HCT116 (cell line): ENCODE measurements around the gene FOXP2. TPM values are rescaled to one million over a fixed set of nuclear protein-coding genes. Genes with fewer than 3 reads are reported as not detected.

Source experiments
- ATAC-seq: fragments of 200-7000 bp; cut with Tn5 transposase; 2 replicates; pipeline ENCODE4 v1.9.1; 2020; ENCODE audit warnings: mild to moderate bottlenecking, moderate library complexity
- BruUV-seq: library from RNA; stranded (reverse); fragments of 400-500 nt; replicated peaks from 2 replicates; lab custom pipeline; 2021; lab: Mats Ljungman, UMichigan
- CTCF ChIA-PET: fragments of 300-600 bp; sonication (Branson Sonifier 250); formaldehyde crosslinking; loops from one replicate; lab custom pipeline; 2021; ENCODE audit warnings: antibody characterized with exemption; lab: Charles Lee
- POLR2A ChIA-PET: fragments of 300-600, 350-600 bp; sonication (Branson Sonifier 250); formaldehyde crosslinking; loops from one replicate; lab custom pipeline; 2021; ENCODE audit warnings: antibody characterized with exemption; lab: Charles Lee
- RAD21 ChIA-PET, 2 experiments: fragments of 300-600 bp; sonication (Branson Sonifier 250); formaldehyde crosslinking; loops; one replicate each; lab custom pipeline; 2023; ENCODE audit warnings: low total read pairs in 2 of 2; ENCODE audit not compliant: uncharacterized antibody in 2 of 2, unreplicated experiment in 2 of 2, low non-redundant PET in 1 of 2; lab: Charles Lee
- DNase-seq: peaks from one replicate; pipeline ENCODE4 v3.0.0-alpha.2; 2010; ENCODE audit warnings: low read depth, low spot score
- H2AFZ ChIP-seq: fragments of 200-600 bp; shearing (Covaris generic), sonication (generic); 2 replicates; pipeline ENCODE4 v1.6.1; 2017; ENCODE audit warnings: low read depth, mixed run types, mixed read lengths, antibody characterized with exemption, low read length; ENCODE audit not compliant: poor library complexity, severe bottlenecking
- H3K27ac ChIP-seq: 2 replicates; pipeline ENCODE4 v1.5.1; 2012; ENCODE audit warnings: low read depth, low read length
- H3K27me3 ChIP-seq: fragments of 200-600 bp; sonication (generic); 2 replicates; pipeline ENCODE4 v1.6.1; 2016; ENCODE audit warnings: mixed run types, low read length, mixed read lengths; ENCODE audit not compliant: insufficient read depth
- H3K36me3 ChIP-seq, 2 experiments: fragments of 200-500 bp in 1 of 2; fragments of 200-600 bp in 1 of 2; sonication (Bioruptor generic) in 1 of 2; sonication (generic) in 1 of 2; 2 replicates each; pipeline versions ENCODE4 v1.5.1 to v1.6.1; 2014 to 2016; ENCODE audit warnings: low read length in 2 of 2, inconsistent platforms in 1 of 2, mixed read lengths in 1 of 2, mixed run types in 1 of 2; ENCODE audit not compliant: insufficient read depth in 2 of 2, control insufficient read depth in 1 of 2
- H3K4me1 ChIP-seq, 2 experiments: fragments of 200-600 bp in 1 of 2; sonication (generic) in 1 of 2; 2 replicates each; pipeline versions ENCODE4 v1.5.1 to v1.6.1; 2012 to 2017; ENCODE audit warnings: low read length in 2 of 2, inconsistent platforms in 1 of 2, mild to moderate bottlenecking in 1 of 2, mixed read lengths in 1 of 2, mixed run types in 1 of 2, moderate library complexity in 1 of 2; ENCODE audit not compliant: insufficient read depth in 2 of 2, control insufficient read depth in 1 of 2
- H3K4me2 ChIP-seq: fragments of 200-600 bp; sonication (generic); 2 replicates; pipeline ENCODE4 v1.6.1; 2017; ENCODE audit warnings: mixed run types, low read length, mixed read lengths
- H3K4me3 ChIP-seq, 2 experiments: fragments of 200-600 bp in 1 of 2; sonication (generic) in 1 of 2; replicated peaks in 1 of 2; 2 replicates each; pipeline ENCODE4 v1.5.1; 2011 to 2016; ENCODE audit warnings: low read length in 2 of 2, control low read depth in 1 of 2, low read depth in 1 of 2, mild to moderate bottlenecking in 1 of 2, mixed read lengths in 1 of 2, mixed run types in 1 of 2
- H3K79me2 ChIP-seq: fragments of 200-600 bp; sonication (generic); 2 replicates; pipeline ENCODE4 v1.6.1; 2017; ENCODE audit warnings: mild to moderate bottlenecking, mixed run types, low read length, moderate library complexity, mixed read lengths; ENCODE audit not compliant: insufficient read depth
- H3K9ac ChIP-seq: fragments of 200-600 bp; sonication (generic); 2 replicates; pipeline ENCODE4 v1.6.1; 2016; ENCODE audit warnings: low read length, mixed read lengths
- H3K9me2 ChIP-seq: fragments of 200-600 bp; sonication (generic), shearing (Covaris generic); 2 replicates; pipeline ENCODE4 v1.6.1; 2017; ENCODE audit warnings: mixed run types, mild to moderate bottlenecking, moderate library complexity; ENCODE audit not compliant: insufficient read depth
- H3K9me3 ChIP-seq, 2 experiments: fragments of 200-500 bp in 1 of 2; fragments of 200-600 bp in 1 of 2; sonication (Bioruptor generic) in 1 of 2; sonication (generic) in 1 of 2; 2 replicates each; pipeline ENCODE4 v1.6.1; 2014 to 2017; ENCODE audit warnings: low read length in 2 of 2, mixed read lengths in 2 of 2, inconsistent platforms in 1 of 2, low read depth in 1 of 2, mild to moderate bottlenecking in 1 of 2, mixed run types in 1 of 2, moderate library complexity in 1 of 2; ENCODE audit not compliant: control insufficient read depth in 1 of 2, insufficient read depth in 1 of 2
- H4K20me1 ChIP-seq: fragments of 200-600 bp; sonication (generic), shearing (Covaris generic); 2 replicates; pipeline ENCODE4 v1.6.1; 2017; ENCODE audit warnings: mixed run types, mild to moderate bottlenecking, moderate library complexity; ENCODE audit not compliant: insufficient read depth
- ATF3 ChIP-seq: IDR thresholded peaks from 2 replicates; pipeline ENCODE4 v1.6.1; 2012
- CBX3 ChIP-seq: IDR thresholded peaks from 2 replicates; pipeline ENCODE4 v1.6.1; 2012; ENCODE audit warnings: low read depth
- CTCF ChIP-seq, 3 experiments: fragments of 200-600 bp in 1 of 3; sonication (generic) in 1 of 3; IDR thresholded peaks in 2 of 3; conservative IDR thresholded peaks in 1 of 3; 2 replicates each; pipeline ENCODE4 v1.5.1; 2012 to 2017; ENCODE audit warnings: low read depth in 2 of 3, low read length in 2 of 3, antibody characterized with exemption in 1 of 3, borderline replicate concordance in 1 of 3, control low read depth in 1 of 3, mild to moderate bottlenecking in 1 of 3, mixed read lengths in 1 of 3, mixed run types in 1 of 3, moderate library complexity in 1 of 3; ENCODE audit not compliant: insufficient read depth in 1 of 3
- EGR1 ChIP-seq: IDR thresholded peaks from 2 replicates; pipeline ENCODE4 v1.6.1; 2012; ENCODE audit warnings: low read depth
- ELF1 ChIP-seq: IDR thresholded peaks from 2 replicates; pipeline ENCODE4 v1.6.1; 2012; ENCODE audit warnings: low read depth, borderline replicate concordance
- EZH2 ChIP-seq: fragments of 200-600 bp; sonication (generic); IDR thresholded peaks from 2 replicates; pipeline ENCODE4 v1.6.1; 2017; ENCODE audit warnings: antibody characterized with exemption, mixed run types
- FOSL1 ChIP-seq: IDR thresholded peaks from 2 replicates; pipeline ENCODE4 v1.6.1; 2012; ENCODE audit warnings: low read depth
- JUND ChIP-seq: IDR thresholded peaks from 2 replicates; pipeline ENCODE4 v1.6.1; 2012
- MAX ChIP-seq: IDR thresholded peaks from 2 replicates; pipeline ENCODE4 v1.6.1; 2012
- POLR2AphosphoS5 ChIP-seq: IDR thresholded peaks from 2 replicates; pipeline ENCODE4 v1.6.1; 2011; ENCODE audit warnings: mild to moderate bottlenecking, low read depth, low read length, moderate library complexity
- SIN3A ChIP-seq: IDR thresholded peaks from 2 replicates; pipeline ENCODE4 v1.6.1; 2012; ENCODE audit warnings: low read depth
- SRF ChIP-seq: IDR thresholded peaks from 2 replicates; pipeline ENCODE4 v1.6.1; 2012; ENCODE audit warnings: low read depth
- TCF7L2 ChIP-seq: IDR thresholded peaks from 2 replicates; pipeline ENCODE4 v1.7.0; 2011; ENCODE audit warnings: borderline replicate concordance, inconsistent platforms; ENCODE audit not compliant: insufficient read depth, insufficient read length; ENCODE audit errors: extremely low read depth
- ZBTB33 ChIP-seq: IDR thresholded peaks from 2 replicates; pipeline ENCODE4 v1.6.1; 2011; ENCODE audit warnings: mild to moderate bottlenecking, low read length, moderate library complexity; ENCODE audit not compliant: insufficient replicate concordance; ENCODE audit errors: extremely low read depth
- ZFX ChIP-seq: fragments of 450-650 bp; IDR thresholded peaks from 2 replicates; pipeline ENCODE4 v1.6.1; 2017
- ZNF274 ChIP-seq: fragments of 200-500 bp; sonication (Bioruptor generic); IDR thresholded peaks from 2 replicates; pipeline ENCODE4 v1.6.1; 2014; ENCODE audit warnings: mild to moderate bottlenecking, low read depth, low read length, inconsistent platforms
- intact Hi-C: fragments of 100-400 bp; cut with micrococcal nuclease; formaldehyde crosslinking; loops from 2 replicates; pipeline ENCODE4 v1.10.0; 2022
- total RNA-seq: library from RNA; stranded (reverse); gene quantifications from one replicate; pipeline ENCODE4 v1.2.1, GENCODE V29; 2021; ENCODE audit not compliant: unreplicated experiment

Gene FOXP2
- total RNA-seq, 1 experiment from 2014 or later, result 2.5 TPM

GRCh38 chr7:114531326-114531725 is 116.7 kb downstream of the FOXP2 start:
- Histone ChIP-seq H4K20me1 (no peaks in the 10 kb centered on the region), H3K4me3 (no peak overlapping the region), H3K36me3 (no peaks in the 10 kb centered on the region), H3K9me3 (no peaks in the 10 kb centered on the region), H3K27me3 (no peaks in the 10 kb centered on the region), H3K79me2 (no peaks in the 10 kb centered on the region), H3K9me2 (0 out of 2 replicates have a peak, but pooled peaks cover 4% of the 10 kb centered on the region), H3K4me1 (no peaks in the 10 kb centered on the region), H3K27ac (no peak overlapping the region), H3K9ac (no peak overlapping the region), H2AFZ (no peak overlapping the region), H3K4me2 (no peak overlapping the region)
- RAD21 ChIA-PET, result no interaction called here
- DNase-seq, result no peak
- ATAC-seq, result no peak
- CTCF ChIA-PET, result no interaction called here
- no TSS peak for BruUV-seq
- intact Hi-C loops, result no loop called here
- TF ChIP-seq ATF3 (no peak), JUND (no peak), TCF7L2 (no peak), SRF (no peak), CBX3 (no peak), EZH2 (no peak), ZFX (no peak), ELF1 (no peak)
- POLR2A ChIA-PET, result no interaction called here

- Histone ChIP-seq H3K4me2 (no peak overlapping the region), H3K27ac (no peak overlapping the region), H3K9me2 (0 out of 2 replicates have a peak, but pooled peaks cover 4% of the 10 kb centered on the region), H3K9ac (no peak overlapping the region), H3K9me3 (no peaks in the 10 kb centered on the region), H3K4me1 (no peaks in the 10 kb centered on the region), H3K36me3 (no peaks in the 10 kb centered on the region), H3K79me2 (no peaks in the 10 kb centered on the region), H3K4me3 (no peak overlapping the region), H4K20me1 (no peaks in the 10 kb centered on the region), H2AFZ (no peak overlapping the region), H3K27me3 (no peaks in the 10 kb centered on the region)
- RAD21 ChIA-PET, result no interaction called here
- DNase-seq, result no peak
- intact Hi-C loops, result no loop called here
- POLR2A ChIA-PET, result no interaction called here
- ATAC-seq, result no peak
- BruUV-seq, result no TSS peak
- CTCF ChIA-PET, result no interaction called here
- TF ChIP-seq FOSL1, result no peak
- no peak for TF ChIP-seq EZH2
- TF ChIP-seq ELF1, result no peak
- TF ChIP-seq SIN3A, result no peak
- no peak for TF ChIP-seq ZFX
- no peak for TF ChIP-seq ZBTB33
- TF ChIP-seq TCF7L2, result no peak
- no peak for TF ChIP-seq SRF
- no peak for TF ChIP-seq MAX
- TF ChIP-seq EGR1, result no peak
- TF ChIP-seq ATF3, result no peak
- TF ChIP-seq CTCF (IDR thresholded peaks at IDR 0.05 in 2 of 3, conservative IDR thresholded peaks at IDR 0.05 in 1 of 3; ENCODE audit: borderline replicate concordance in 1 of 3, insufficient read depth in 1 of 3, low read depth in 2 of 3, low read length in 2 of 3), result no peak
- TF ChIP-seq POLR2AphosphoS5, result no peak
- TF ChIP-seq ZNF274, result no peak
Observed at GRCh38 chr7:114533131-114533530, 118.5 kb downstream of the FOXP2 start.
